GM18861 (cell line): Measurements from ENCODE around the gene A2M.

Source experiments
- ATAC-seq: cut with Tn5 transposase; IDR thresholded peaks from one replicate; pipeline ENCODE4 v1.9.1; 2021; ENCODE audit not compliant: unreplicated experiment

The A2M gene

GRCh38 chr12:9040484-9041186, 75.1 kb downstream of the A2M start:
- ATAC-seq, result no peak

DNA sequence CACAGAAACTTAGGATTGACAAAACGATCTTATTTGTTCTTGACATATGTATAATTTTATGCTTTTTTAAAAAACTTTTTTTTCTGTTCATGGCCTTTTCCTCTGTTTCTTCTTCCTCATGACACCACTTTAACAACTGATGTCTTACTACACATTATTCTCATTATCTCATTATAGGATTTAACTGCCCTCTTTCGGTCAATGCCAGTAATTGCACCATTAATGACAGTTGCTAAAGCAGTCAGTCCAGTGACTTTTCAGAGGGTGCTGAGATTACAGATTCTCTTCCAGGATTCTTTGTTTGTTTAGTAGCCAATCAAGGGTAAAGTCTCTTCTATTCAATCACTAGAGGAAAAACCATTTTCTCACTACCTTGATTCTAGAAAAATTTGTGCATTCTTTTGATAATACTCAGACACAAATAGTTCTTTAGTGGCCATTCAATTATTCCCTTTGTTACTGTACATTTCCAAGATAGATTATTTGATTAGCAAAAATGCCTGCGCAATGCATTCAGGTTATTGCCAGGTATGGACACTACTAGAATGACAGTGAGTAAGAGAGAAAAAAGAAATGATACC, 76.2 kb downstream of the A2M start:
- ATAC-seq, result no peak

GRCh38 chr12:9037431-9037830, 78.3 kb downstream of the A2M start:
- ATAC-seq, result no peak

- no peak for ATAC-seq
Measured at GRCh38 chr12:9036227-9036626, 79.5 kb downstream of the A2M start.

GRCh38 chr12:9034095-9034494, 81.6 kb downstream of the A2M start:
- no peak for ATAC-seq

GRCh38 chr12:9033265-9033887, 82.3 kb downstream of the A2M start:
- no peak for ATAC-seq

- ATAC-seq, result no peak
Measured at GRCh38 chr12:9032202-9032964, 83.3 kb downstream of the A2M start.

GRCh38 chr12:9030776-9031175, 84.9 kb downstream of the A2M start:
- ATAC-seq, result no peak

DNA sequence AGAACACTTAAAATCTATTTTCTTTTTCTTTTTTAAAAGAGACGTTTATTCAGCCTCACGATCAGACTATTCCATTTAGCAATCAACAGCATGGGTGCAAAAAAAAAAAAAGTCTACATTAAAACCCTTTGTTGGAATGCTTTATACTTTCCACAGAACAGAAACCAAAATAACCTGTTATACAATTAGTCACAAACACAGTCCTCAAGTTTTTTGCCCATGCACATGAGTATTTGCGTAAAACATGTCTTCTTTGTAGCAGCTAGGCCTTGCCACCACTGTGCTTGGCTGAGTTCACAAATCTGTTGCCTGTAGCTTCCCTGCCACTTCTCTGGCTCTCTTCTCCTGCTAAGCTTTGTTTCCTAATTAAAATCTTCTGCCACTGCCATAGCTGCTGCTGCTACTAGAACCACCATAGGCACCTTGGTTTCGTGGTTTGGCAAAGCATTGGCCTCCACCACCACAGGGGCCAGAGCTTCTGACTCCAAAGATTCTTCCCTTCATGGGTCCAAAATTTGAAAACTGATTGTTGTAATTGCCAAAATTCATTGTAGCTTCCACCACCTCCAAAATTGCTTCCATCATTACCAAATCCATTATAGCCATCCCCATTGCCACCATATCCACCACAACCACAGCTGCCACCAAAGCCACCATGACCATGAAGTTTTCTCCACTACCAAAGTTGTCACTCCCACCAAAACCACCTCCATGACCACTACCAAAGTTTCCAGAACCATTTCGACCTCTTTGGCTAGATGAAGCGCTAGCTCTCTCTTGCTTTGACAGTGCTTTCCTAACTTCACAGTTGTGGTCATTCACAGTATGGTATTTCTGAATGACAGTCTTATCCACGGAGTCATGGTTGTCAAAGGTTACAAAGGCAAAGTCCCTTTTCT, 88.3 kb downstream of the A2M start:
- no peak for ATAC-seq

- no peak for ATAC-seq
Measured at GRCh38 chr12:9024512-9024911, 91.2 kb downstream of the A2M start.

DNA sequence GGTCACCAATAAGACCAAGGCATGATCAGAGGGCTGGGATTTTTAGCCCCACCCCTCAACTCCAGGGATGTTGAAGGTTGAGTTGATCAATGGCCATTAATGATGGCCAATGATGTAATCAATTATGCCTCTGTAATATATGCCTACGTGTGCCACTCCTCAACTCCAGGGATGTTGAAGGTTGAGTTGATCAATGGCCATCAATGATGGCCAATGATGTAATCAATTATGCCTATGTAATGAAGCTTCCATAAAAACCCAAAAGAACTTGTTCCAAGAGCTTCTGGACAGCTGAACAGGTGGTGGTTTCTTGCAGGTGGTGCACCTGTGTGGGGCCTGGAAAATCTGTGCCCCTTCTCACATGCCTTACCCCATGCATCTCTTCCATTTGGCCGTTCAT, 93.1 kb downstream of the A2M start:
- ATAC-seq, result no peak
